Stimulated activated CD8-positive, alpha-beta memory T cell treated with anti-CD3 and anti-CD28 coated beads, Interleukin-7, amount 100 ng/mL, for 4 hours (primary cell): ENCODE results near the gene TP53TG3C.
"Not testable (repeated sequence)": the region's sequence is repeated elsewhere in the genome, so short reads cannot be mapped to it uniquely, and the experiment has no call there.

ENCODE experiments used
- DNase-seq, 2 donors: peaks; one replicate each; pipeline ENCODE4 v3.0.0-alpha.2; 2020; ENCODE audit warnings: low read depth in 2 of 2

TP53TG3C gene, protein sequence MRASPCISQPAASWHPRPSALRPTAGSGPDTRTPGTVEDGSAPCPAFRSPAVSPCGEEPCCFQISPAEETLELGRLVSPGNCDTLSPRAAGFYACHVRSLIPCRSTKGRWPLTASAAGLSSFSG

GRCh38 chr16:33193926-33194325 is at the start of gene TP53TG3C:
TSS of gene TP53TG3C (plus strand) at chr16:33194226. CDS start at chr16:33194294, 68 bp downstream.
- DNase-seq = not testable (repeated sequence)
